Brain microvascular endothelial cell (primary cell): ENCODE results near the gene F5.

ENCODE experiments used
- DNase-seq: peaks from one replicate; pipeline ENCODE4 v3.0.0-alpha.2; 2020
- H3K27ac ChIP-seq: fragments of 250-450 bp; sonication (Bioruptor Pico); 2 replicates; pipeline ENCODE4 v1.5.1; 2020; ENCODE audit warnings: mild to moderate bottlenecking, moderate library complexity
- H3K27me3 ChIP-seq: fragments of 250-450 bp; sonication (Bioruptor Pico); replicated peaks from 2 replicates; pipeline ENCODE4 v1.5.1; 2020; ENCODE audit warnings: mild to moderate bottlenecking
- H3K36me3 ChIP-seq: fragments of 250-450 bp; sonication (Bioruptor Pico); replicated peaks from 2 replicates; pipeline ENCODE4 v1.5.1; 2020; ENCODE audit warnings: mild to moderate bottlenecking
- H3K4me3 ChIP-seq: 2 replicates; pipeline ENCODE4 v1.5.1; 2011; ENCODE audit warnings: low read depth, mild to moderate bottlenecking, control low read depth, low read length, moderate library complexity
- in situ Hi-C: cut with HindIII; loops from 2 replicates; pipeline ENCODE4 v1.10.0; 2017; ENCODE audit warnings: low sequenced_read_pairs, low pct_ligation_motif_present
- TF ChIP-seq, protein P1 (sequence below): IDR thresholded peaks from 2 replicates; pipeline ENCODE4 v1.5.1; 2011; ENCODE audit warnings: low read depth, mild to moderate bottlenecking, moderate library complexity, low read length, control low read depth, inconsistent platforms; ENCODE audit errors: missing control alignments

F5 gene

DNA sequence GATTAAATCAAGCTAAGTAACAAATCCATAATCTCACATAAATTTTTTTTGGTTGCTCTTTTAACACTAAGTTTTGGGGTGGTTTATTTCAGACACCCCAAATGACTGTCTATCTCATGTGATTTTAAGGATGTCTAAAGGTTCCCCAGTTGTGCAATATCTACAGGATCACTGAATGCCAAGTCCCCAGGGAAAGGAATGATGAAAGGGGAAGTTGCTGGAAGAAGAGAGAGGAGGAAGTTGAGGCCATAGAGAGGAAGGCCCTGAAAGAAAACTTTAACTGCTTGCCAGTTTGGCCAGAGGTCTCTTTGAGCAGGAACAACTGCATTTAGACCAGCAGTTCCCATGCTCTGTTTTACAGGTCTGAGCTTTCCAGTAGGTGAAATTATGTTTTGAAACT is 73.1 kb downstream of the F5 start:
- TF ChIP-seq, protein P1, sequence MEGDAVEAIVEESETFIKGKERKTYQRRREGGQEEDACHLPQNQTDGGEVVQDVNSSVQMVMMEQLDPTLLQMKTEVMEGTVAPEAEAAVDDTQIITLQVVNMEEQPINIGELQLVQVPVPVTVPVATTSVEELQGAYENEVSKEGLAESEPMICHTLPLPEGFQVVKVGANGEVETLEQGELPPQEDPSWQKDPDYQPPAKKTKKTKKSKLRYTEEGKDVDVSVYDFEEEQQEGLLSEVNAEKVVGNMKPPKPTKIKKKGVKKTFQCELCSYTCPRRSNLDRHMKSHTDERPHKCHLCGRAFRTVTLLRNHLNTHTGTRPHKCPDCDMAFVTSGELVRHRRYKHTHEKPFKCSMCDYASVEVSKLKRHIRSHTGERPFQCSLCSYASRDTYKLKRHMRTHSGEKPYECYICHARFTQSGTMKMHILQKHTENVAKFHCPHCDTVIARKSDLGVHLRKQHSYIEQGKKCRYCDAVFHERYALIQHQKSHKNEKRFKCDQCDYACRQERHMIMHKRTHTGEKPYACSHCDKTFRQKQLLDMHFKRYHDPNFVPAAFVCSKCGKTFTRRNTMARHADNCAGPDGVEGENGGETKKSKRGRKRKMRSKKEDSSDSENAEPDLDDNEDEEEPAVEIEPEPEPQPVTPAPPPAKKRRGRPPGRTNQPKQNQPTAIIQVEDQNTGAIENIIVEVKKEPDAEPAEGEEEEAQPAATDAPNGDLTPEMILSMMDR, result no peak
- Histone ChIP-seq H3K36me3 (no peaks in the 10 kb centered on the region), H3K27ac (no peak overlapping the region), H3K4me3 (no peak overlapping the region), H3K27me3 (no peaks in the 10 kb centered on the region)
- DNase-seq, result no peak
- in situ Hi-C loops, result no loop called here

DNA sequence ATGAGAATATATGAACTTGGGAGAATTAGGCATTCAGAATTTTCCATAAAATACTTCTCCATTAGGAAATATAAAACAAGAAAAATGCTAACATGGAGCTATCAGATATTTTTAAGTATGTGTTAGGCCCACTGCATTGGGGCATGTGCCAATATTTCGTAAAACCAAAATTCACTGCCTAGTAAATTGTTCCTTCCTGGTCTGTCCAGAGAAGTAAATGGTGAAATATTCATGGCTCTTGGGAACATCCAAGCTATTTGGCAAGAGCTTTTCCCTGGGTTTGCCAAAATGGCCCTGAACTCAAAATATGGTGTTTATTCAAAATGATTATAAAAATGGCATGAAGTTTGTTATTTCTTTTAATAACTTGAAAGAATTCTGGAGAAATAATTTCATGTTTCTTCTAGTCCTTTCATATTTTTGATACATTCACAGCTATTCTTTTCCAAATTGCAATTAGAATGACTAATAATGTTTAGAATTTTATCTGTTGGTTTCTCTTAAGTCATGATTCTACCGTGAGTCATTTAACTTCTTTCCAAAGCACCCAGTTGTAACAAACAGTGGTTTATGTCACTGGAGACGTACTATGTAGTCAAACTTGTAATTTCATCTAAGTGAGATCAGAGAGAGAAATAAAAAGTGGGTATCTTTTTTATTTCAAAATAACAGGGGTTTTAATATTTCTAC is 74.8 kb downstream of the F5 start:
- peak overlapping the region; percentile 18 for H3K27ac ChIP-seq
- no peaks in the 10 kb centered on the region for H3K36me3 ChIP-seq
- TF ChIP-seq, protein P1, result no peak
- in situ Hi-C loops, result no loop called here
- DNase-seq, result peak; percentile 46
- no peak overlapping the region for H3K4me3 ChIP-seq
- H3K27me3 ChIP-seq, result no peaks in the 10 kb centered on the region

DNA sequence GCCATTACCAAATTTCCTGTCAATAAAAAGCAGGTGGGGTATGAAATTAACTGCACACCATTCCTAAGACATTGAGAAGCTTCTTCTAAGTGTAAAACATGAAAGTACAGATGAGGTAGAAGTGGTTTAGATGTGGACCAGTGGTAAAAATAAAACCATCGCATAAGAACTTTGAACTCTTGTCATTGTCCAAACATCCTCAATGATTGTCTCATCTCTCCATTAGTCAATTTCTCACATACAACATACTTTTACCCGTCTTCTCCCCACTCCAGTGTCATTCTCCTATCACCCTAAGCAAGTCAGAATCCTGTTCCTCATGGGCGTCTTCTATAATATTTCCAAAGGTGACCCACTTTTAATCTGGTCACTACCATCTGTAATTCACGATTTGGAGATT is 76.2 kb downstream of the F5 start:
- TF ChIP-seq, protein P1, result no peak
- H3K36me3 ChIP-seq, result no peaks in the 10 kb centered on the region
- H3K4me3 ChIP-seq, result no peak overlapping the region
- H3K27ac ChIP-seq, result no peak overlapping the region
- no peak for DNase-seq
- in situ Hi-C loops, result no loop called here
- no peaks in the 10 kb centered on the region for H3K27me3 ChIP-seq

DNA sequence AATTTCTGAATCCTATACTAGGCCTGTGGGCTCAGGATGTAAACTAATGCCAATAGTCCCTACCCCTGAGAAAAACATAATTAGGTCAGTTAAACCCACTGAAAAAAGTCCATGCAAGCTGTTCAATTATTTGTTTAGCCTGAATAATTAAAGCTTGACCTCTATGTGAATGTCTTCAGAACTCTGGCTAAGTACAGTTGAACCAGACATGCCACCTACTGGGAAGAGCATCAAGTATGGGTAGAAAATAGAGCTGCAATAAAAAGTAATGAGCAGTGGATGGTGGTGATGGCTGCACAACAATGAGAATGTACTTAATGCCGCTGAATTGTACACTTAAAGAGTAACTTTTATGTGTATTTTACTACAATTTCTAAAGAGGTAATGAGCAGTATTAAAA is 76.9 kb downstream of the F5 start:
- no peaks in the 10 kb centered on the region for H3K36me3 ChIP-seq
- in situ Hi-C loops, result no loop called here
- DNase-seq, result no peak
- H3K4me3 ChIP-seq, result no peak overlapping the region
- no peaks in the 10 kb centered on the region for H3K27me3 ChIP-seq
- TF ChIP-seq, protein P1, result no peak
- no peak overlapping the region for H3K27ac ChIP-seq

DNA sequence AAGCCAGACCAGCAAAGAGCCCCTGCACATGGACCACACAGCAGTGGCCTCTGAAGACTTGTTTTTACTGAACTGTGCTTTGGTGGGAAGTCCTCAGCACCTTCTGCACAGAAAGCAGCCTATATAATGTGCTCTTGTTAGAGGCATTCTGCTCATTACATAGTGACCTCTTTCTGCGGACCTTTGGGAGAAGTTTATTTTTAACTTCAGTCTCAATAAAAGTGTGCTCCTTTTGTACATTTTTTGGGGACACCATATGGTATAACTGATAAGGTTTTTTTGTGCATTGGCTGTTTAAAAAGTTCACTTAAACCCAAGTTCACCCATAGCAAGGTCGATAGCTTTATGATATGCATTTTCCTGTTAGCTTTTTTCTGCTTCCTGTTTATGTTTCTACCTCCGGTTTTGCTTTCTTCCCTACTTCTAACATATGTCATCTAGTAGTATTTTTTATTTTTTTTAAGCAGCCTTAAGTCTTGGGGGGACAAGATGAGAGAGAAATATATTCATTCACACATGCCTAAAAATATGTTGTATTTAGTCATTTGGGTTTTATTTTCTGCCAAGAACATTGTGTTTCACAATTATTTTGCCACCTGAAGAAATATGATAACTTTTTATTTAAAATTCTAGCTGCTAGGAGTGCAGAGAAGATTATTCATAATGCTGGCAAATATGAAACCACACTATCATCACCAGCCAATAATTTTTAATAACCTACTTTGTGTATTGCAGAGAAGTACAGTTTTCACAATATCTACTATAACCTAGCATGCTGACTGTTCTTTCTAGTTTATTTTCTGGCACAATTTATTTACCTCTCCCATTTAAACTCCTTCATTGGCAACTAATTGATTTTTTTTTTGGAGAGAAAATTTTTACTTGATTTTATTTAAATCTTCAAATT is 77.6 kb downstream of the F5 start:
- TF ChIP-seq, protein P1, result no peak
- H3K4me3 ChIP-seq, result no peak overlapping the region
- H3K27me3 ChIP-seq, result no peaks in the 10 kb centered on the region
- DNase-seq, result no peak
- no peak overlapping the region for H3K27ac ChIP-seq
- in situ Hi-C loops, result no loop called here
- H3K36me3 ChIP-seq, result no peaks in the 10 kb centered on the region
